Activated CD4-positive, CD25-positive, alpha-beta regulatory T cell treated with anti-CD3 and anti-CD28 coated beads, Interleukin-2, amount 50 U/mL, for 24 hours (primary cell): ENCODE measurements around the gene NOG.

Experiments
- ATAC-seq, 2 donors: fragments of 150-1000 bp; cut with Tn5 transposase; one replicate each; pipeline ENCODE4 v1.10.0; 2021; ENCODE audit warnings: mild to moderate bottlenecking in 1 of 2, moderate library complexity in 1 of 2

NOG gene

DNA sequence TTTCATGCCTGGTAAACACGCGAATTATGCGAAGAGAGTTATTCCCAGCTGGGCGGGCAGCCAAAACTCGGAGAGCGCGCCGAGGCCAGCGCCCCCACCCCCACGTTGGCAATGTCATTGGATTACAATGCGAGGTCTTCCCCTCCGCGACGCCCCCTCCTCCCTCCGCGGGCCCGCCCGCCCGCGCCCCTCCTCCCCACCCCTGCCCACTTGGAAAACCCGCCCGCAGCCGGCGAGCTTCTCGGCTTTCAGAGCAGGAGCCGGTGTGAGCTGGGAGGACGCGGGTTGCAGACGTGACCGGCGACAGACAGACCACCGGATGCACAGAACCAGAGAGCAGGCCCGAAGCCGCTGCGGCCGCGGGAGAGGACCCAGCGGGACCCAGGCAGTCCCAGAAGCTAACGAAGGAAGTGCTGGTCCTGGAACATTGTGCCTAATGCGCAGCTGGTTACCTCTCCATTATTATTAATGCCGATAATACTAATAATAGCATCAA lies 4.0 kb downstream of the NOG start:
- no peak for ATAC-seq

DNA sequence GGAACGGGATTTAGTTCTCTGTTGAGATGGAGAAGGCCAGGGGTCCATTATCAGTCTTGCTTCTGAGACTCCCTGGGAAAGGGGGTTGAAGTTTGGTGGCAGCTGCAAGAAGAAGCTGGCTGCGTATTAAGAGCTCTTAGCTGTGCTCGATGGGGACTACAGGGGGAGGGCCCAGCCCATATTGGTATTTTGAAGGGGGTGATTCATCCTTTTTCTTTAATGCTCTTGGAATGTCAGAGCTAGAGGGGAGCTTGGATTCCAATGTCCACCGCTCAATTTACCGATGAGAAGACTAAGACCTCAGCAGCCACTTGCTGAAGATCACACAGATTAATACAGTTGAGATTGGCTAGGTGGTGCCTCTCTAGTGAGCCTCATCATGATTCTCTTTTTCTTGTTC lies 5.0 kb downstream of the NOG start:
- ATAC-seq, result no peak

DNA sequence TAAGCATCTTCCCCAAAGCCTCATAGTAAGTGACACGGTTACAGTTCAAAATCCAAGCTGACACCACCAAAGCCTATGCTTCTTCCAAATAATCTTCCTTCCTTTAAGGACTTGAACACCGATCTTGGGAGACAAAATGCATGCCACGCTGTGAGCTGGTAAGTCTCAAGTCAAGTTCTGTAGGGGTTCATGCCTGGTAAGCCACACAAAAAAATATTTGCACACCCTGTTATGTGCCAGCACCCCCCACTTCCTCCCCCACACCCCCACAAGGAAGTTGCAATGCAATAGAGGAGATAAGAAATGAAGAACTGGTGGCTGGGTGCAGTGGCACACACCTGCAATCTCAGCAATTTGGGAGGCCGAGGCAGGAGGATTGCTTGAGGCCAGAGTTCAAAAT lies 5.6 kb downstream of the NOG start:
- ATAC-seq, result no peak

DNA sequence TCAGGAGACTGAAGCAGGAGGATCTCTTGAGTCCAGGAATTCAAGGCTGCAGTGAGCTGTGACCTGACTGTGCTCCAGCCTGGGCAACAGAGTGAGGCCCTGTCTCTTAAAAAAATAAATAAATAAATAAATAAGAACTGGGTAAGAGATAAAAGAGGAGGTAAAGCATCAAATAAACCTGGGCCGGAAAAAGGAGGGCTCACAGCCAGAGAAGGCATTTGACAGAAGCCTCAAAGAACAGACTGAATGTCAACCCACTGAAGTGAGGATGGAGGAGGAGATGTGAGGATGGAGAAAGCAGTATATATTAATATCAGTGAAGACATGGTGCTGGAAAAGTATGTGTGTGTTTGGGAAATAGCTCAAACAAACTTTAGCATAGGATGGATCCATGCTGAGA lies 6.1 kb downstream of the NOG start:
- ATAC-seq, result no peak

DNA sequence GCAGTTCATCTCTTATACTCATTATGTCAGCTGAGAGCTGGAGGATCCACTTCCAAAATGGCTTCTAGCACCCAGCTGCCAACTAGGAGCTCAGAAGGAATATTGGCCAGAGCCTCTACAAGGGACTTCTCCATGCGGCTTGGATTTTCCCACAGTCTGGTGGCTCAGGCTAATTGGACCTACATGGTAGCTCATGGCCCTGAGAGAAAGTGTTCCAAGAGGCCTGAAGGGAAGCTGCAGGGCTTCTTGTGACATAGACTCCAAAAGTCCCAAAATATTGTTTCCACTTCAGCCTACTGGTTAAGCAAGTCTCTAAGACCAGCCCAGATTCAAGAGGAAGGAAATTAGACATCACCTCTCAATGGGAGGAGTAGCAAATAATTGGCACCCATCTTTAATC lies 6.8 kb downstream of the NOG start:
- ATAC-seq, result no peak

DNA sequence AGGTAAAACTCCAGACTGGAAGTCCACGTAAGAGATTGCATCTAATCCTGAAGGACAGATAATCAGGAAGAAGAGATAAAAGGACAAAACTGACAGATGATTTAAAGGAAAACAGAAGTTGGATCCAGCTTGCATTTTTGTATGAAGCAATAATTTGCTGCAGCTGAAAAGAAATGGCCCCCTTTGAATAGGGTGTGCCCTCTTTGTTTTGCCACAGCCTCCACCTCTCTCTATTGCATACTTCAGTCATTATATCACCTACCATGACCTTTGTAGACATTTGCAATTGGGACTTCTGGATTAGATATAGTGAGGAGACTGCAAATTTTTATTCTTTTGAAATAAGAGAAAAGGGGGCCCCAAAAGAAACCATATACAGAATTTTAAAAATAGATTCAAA lies 8.1 kb downstream of the NOG start:
- no peak for ATAC-seq

DNA sequence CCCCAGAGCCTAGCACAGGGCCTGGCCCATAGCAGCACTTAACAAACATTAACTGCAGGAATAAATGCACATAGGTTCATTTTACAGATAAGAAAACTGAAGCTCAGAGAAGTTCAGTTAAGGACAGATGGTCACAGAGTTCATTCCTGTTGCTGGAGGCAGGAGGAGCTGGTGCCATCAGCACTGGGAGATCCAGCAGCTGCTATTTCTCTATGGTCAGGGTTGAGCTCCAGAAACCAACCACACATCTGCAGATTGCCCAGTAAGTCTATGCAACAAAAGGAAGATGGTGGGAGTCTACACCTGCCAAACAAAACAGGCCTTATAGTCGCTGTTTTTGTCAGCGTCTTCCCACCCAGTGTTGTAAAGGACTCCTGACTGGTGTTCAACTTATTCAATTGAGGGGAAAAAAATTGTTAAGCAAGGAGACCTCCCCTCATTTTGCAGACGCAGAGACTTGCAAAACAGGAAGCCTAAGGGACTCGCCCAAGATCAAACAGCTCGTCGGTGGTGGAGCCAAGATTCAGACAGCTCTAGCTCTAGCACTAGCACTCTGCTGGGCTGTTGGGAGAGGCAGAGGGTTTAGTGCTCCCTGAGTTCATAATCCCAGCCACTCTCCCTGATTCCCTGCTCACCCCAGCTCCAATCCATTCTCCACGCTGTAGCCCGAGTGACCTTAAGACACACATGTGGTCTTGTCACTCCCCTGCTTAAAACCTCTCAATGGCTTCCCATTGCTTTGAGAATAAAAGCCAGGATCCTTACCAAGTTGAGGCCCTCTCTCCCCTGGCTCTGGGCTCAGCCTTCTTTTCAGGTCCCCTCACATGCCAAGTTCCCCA lies 9.0 kb downstream of the NOG start:
- peak in 1 of 2 donors; percentile 34 for ATAC-seq

DNA sequence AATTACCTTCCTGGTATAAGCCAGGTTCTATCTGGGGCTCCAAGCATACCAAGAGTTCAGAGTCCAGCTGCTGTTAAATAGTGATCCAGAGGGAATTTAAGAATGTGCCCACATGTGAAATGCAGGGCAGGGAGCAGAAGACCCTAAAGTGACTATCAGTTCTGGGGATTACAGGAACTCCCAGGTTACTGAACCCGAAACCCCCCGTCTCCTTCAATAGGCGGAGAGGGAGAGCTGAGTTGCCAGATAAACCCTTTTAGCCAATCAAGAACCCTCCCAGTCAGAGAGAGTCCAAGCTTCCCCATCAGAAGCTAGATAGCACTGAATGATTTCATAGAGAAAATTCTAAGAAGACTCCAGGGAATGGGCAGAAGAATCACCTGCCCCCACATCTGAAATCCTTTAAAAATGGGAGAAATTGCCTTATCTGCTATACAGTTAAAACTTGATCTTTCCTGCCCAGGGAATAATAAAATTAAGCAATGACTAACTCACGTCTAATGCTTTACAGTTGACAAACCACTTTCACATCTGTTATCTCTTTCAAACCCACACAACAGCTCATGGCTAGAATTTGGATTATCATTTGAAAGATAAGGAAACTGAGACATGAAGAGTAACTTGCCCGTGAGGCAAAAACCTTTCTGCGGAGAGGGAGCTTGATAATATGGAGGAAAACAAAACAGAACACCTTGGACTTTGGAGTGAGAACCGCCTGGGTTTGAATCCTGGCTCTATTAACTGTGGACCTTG lies 10.2 kb downstream of the NOG start:
- ATAC-seq, result peak in 1 of 2 donors; percentile 24

DNA sequence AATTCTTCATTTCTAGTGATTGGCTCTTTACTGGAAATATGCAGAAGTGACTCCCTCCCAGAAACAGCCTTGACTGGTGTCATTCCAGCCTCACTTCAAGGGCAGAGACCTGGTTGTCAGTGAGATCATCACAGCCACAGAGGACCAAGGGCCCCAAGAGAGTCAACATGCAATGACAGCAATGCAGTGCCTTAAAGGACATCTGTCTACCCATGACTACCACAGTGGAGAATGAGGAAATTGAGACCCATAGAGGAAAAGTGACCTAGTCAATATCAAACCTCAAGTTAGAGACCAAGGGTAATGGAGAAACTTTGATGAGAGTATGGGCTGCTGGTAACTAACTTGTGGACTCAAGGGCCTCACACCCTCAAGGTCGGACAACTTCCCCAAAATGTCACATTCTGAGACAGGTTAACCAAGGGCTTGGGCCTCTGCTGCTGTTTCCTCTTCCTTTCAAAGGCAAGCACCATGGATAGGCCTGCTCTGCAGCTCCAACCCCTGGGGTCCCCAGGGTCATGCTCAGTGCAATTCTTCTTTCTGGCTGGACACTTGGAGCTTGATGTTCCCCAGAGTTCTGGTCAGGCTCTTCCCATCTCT lies 11.3 kb downstream of the NOG start:
- no peak for ATAC-seq

DNA sequence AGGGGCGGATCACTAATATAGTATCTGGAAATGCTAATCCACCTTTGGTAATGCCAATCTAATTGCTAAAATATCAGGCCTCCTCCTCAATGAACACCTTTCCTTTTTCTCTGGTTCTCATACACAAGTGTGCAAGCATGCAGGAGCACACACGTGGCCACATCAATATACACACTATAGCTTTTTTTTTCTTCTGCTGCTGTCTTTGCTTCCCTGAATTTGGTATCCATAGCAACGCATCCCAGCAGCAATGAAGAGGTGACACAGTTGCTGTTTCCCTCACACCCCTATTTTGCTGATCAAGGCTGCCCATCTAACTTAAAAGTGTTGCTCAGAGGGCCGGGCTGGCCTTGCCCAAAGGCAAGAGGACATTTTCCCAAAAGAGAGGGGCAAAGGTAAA lies 15.4 kb downstream of the NOG start:
- ATAC-seq, result no peak

DNA sequence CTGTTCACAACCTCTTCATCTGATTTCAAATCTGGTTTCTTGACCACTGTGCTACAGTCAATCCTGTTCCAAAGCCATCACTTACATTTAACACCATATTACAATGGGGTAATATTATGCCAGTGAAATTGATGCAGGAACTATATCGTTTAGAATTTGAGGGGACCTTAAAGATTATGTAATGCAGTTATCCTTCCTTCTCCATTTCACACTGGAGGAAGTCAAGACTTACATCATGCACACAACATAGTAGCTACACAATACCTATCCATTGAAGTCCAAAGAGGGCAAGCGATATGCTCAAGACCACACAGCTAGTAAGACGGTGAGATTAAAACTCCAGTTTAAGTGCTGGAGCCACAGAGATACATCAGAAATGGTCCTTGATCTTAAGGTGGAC lies 16.8 kb downstream of the NOG start:
- no peak for ATAC-seq

DNA sequence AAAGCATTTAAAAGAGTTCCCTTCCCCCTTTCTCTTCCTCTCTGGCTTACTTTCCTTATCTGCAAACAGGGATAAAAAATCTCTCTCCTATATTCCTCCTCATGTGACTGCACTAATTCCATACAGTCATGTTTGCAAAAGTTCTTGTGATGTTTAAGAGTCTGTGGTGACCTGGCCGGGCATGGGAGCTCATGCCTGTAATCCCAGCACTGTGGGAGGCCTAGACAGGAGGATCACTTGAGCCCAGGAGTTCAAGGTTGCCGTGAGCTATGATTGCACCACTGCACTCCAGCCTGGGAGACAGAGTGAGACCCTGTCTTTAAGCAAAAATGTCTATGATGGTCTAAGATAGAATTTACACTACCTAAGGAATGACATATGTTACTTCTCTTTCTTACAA lies 19.6 kb downstream of the NOG start:
- no peak for ATAC-seq

DNA sequence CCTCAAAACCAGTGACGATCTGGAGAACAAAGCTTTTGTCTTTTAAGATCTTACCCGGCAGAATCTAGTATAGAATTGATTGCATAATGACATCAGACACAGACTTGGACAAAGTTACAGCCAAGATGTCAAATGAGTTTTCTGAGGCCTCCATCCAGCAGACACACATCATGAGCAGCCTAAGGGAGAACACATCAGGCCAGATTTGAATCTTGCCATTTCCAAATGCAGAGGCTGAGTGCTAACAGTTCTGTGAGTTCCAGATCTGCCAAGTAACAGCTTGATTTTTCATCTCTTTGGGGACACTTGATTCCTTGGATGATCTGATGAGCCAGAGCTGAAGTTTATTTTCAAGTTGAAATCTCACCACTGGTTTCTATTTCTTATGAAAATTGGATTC lies 21.0 kb downstream of the NOG start:
- no peak for ATAC-seq

DNA sequence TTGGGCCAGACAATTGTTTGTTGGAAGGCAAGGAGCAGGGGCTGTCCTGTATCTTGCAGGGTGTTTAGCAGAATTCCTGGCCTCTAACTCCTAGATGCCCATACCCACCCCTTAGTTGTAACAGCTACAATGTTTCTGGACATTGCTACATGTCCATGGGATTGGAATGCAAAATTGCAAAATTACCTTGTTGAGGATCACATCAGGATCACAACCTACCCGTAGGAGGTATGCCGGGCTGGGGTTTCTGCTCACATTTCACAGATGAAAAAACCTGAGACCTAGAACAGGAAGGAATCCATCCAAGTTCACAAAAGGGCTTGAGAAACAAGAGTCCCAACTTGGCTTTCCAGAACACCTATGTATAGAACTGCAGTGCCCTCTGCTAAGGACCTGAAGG lies 22.7 kb downstream of the NOG start:
- ATAC-seq, result no peak

DNA sequence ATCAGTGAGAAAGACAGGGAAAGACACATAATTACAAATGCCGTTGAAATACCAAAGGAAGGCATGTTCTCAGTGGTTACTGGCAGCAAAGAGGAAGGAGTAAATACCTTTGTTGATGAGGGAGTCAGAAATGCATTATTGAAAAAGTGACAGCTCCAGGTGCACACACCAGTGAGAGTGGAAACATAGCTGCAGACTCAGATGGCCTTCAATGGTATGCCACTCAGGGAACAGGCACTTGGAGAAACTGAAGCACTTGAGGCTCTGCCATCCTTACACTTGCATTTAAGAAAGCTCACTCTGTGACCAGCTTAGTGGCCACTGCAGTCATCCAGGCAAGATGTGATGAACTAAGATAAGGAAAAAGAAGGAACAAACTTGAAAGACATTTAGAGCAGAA lies 29.9 kb downstream of the NOG start:
- ATAC-seq, result no peak

DNA sequence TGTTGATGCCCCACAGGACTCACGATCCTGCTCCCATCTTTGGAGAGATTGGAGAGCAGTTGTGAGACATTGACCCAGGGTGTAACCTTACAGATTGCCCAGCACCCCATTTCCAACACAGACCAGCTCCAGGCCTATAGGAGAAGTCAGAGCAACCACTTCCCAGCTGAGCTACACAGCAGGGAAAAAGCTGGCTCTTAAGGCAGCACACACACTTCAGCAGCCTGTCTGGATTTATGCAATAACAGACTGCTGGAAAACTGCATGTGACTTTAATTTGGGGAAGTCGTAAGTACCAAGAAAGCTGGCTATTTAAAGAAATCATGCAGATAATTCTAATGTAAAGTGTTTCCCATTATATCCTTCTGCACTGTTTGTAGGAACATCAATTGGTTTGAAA lies 30.8 kb downstream of the NOG start:
- ATAC-seq, result no peak

DNA sequence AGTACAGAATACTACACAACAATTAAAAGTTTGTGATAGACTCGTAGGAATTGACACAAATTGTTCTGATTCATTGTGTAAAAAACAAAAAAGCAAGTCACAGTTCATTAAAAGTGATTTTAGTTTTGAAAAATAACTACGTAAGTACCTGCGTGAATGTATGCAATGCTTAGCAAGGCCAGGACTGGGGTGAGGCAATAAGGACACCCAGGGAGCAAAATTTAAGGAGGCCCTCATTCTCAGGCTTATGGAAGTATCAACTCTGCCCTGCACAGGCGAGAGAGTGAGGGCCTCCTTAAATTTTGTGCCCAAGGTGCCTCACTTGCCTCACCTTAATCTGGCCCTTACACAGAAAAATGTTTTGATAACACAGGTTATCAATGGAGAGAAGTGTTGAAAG lies 31.4 kb downstream of the NOG start:
- ATAC-seq, result no peak

DNA sequence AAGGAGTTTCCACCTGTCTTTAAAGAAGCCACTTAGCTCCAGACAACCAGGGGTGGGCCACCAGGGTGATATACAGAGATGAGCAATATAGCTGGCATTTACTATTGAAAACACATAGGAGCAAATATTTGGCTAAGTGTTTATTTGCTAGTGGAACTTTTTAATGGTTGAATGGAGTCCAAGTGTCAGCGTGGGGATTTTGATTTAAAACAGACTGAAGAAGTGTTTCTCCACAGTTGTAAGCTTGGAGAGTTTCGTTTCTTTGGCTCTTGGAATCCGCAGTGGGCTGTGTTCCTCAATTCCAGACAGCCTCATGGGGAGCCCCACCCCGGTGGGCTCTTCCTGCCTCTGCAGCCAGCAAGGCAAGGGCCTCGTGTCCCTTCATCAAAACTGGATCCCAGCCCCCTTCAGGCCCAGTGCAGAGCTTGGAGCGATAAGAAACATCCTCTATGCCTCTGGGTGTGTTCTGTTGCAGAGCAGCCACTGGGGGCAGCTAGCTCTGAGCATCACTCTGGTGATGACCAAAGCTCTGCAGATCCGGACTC lies 36.1 kb downstream of the NOG start:
- peak in 1 of 2 donors; percentile 38 for ATAC-seq

DNA sequence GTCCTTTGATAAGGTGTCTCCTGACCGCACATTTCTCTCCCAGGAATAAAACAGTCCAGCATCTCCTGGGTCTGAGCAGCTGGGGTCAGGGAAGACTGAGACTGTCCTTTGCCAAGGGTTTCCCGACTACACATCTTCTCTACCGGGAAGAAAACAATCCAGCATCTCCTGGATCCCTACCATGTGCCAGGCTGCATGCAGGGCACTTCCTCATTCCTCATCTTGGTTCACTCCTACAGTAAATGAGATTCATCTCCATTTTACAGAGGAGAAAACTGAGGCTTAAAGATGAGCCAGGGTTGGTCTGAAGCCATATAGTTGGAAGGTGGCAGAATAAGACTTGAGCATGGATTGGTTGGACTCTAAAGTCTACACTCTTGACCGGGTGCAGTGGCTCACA lies 36.7 kb downstream of the NOG start:
- ATAC-seq, result no peak

DNA sequence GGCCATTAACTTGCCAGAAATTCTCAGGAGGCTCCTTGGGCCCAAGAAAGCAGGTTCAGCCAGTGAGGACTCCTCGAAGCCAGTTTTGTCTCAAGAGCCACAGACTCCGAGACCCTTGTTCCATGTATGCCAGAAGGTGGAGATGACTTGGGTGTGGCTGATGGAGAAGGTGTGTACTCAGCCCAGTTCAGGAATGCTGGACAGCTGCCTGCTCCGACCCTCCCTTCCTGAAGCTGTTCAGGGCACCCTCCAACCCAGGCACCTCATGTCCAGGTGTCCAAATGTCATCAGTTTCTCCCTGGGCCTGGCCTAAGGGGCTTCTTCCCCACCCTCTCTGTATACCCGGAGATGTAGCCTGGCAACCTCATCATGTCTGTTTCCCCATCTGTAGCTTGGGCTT lies 40.2 kb downstream of the NOG start:
- ATAC-seq, result no peak

DNA sequence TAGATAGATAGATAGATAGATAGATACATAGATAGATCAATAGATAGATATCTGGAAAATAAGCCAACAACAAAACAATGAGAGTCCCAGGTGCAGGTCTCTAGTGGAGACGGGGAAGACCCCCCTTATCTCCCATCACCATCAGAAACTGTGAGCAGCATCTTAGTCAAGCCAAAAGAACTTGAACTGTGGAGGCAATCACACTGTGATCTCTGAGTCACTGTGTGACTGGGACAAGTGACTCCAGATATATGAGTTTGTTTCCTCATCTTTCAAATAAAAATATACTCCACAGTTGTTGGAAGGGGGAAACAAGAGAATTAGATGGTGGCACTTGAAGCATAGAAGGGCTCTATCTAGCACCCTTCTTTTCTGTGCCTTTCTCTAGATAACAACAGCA lies 42.1 kb downstream of the NOG start:
- peak in 1 of 2 donors; percentile 20 for ATAC-seq

DNA sequence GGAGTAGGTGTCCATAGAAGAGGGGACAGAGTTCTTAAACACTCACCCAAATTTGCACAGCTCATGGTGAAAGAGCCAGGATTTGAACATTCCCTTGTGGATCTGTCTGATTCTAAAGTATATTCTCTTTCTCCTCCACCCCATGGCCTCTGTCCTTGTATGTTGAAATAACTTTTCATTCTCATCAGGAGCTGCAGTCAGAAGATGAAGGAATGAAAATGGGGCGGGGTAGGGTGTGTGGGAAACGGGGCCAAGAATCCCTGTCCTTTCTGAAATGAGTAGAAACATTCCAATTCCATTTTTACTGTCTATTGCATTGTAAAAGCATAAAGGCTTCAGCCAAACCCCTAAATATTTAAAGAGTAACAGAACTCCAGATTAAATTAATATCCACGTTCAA lies 42.8 kb downstream of the NOG start:
- ATAC-seq, result no peak

DNA sequence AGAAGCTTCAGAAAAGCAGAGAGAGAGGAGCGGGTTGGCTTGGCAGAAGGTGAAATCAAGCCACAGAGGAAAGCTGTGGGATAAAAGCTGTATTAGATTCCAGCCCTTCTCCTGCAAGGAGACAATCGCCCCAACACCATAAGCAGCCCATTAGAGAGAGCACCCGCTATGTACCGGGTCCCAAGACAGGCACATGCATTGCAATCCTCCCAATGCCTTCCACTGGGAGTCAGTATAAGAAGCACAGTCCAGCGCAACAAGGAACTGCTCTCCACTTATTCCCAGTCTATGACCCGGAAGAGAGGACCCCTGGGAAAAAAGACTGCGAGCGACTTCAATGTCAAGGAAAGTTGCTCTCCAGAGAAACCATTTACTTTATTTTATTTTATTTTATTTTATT lies 43.8 kb downstream of the NOG start:
- ATAC-seq, result no peak
